Fibroblast of peridontal ligament (primary cell): ENCODE data around the gene STAG3.
"Not testable (repeated sequence)": the region's sequence is repeated elsewhere in the genome, so short reads cannot be mapped to it uniquely, and the experiment has no call there.

Experiments
- DNase-seq: peaks from one replicate; pipeline ENCODE4 v3.0.0-alpha.2; 2010; ENCODE audit errors: extremely low read depth

Gene STAG3, protein sequence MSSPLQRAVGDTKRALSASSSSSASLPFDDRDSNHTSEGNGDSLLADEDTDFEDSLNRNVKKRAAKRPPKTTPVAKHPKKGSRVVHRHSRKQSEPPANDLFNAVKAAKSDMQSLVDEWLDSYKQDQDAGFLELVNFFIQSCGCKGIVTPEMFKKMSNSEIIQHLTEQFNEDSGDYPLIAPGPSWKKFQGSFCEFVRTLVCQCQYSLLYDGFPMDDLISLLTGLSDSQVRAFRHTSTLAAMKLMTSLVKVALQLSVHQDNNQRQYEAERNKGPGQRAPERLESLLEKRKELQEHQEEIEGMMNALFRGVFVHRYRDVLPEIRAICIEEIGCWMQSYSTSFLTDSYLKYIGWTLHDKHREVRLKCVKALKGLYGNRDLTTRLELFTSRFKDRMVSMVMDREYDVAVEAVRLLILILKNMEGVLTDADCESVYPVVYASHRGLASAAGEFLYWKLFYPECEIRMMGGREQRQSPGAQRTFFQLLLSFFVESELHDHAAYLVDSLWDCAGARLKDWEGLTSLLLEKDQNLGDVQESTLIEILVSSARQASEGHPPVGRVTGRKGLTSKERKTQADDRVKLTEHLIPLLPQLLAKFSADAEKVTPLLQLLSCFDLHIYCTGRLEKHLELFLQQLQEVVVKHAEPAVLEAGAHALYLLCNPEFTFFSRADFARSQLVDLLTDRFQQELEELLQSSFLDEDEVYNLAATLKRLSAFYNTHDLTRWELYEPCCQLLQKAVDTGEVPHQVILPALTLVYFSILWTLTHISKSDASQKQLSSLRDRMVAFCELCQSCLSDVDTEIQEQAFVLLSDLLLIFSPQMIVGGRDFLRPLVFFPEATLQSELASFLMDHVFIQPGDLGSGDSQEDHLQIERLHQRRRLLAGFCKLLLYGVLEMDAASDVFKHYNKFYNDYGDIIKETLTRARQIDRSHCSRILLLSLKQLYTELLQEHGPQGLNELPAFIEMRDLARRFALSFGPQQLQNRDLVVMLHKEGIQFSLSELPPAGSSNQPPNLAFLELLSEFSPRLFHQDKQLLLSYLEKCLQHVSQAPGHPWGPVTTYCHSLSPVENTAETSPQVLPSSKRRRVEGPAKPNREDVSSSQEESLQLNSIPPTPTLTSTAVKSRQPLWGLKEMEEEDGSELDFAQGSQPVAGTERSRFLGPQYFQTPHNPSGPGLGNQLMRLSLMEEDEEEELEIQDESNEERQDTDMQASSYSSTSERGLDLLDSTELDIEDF

GRCh38 chr7:100177045-100178001 is at the start of gene STAG3, which contains the start of gene GPC2:
Gene STAG3 (plus strand): TSS chr7:100177918. CDS start chr7:100180557, 2,639 bp downstream.
Gene GPC2 (minus strand): TSS chr7:100177381. CDS start chr7:100177199, 182 bp downstream.
- peak; percentile 95 for DNase-seq

- no peak for DNase-seq
These were observed 49.1 kb upstream of the STAG3 start for GRCh38 chr7:100128637-100128963.

GRCh38 chr7:100130220-100130607 is 47.5 kb upstream of the STAG3 start:
- not testable (repeated sequence) for DNase-seq

DNA sequence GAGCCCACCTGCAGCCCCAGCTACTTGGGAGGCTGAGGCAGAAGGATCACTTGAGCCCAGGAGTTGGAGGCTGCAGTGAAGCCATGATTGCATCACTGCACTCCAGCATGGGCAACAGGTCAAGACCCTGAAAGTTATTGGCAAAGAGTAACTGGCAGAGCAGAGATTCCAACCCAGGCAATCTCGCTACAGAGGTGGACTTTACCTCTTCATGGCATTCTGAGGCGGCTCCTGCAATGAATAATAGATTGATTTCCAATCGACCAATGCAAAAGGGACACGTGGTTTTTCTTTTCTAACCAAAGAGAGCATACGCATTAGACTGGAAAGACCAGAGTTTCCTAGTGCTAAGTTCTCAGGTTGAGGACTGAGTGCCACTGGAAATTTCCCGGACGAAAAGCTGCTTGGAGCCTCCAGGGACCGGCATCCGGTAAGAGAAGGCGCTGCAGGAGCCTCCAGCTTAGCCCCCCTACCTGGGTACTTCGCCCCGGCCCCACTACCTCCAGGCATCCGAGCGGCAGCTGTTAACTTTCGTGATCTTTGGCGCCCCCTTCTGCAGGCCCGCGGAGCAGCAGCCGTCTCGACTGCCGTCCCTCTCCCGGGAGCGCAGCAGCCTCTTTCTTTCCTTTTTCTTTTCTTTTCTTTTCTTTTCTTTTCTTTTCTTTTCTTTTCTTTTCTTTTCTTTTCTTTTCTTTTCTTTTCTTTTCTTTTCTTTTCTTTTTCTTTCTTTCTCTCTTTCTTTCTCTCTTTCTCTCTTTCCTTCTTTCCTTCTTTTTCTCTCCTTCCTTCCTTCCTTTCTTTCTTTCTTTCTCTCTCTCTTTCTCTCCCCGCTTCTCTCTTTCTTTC is 46.9 kb upstream of the STAG3 start:
- peak; percentile 41 for DNase-seq

DNA sequence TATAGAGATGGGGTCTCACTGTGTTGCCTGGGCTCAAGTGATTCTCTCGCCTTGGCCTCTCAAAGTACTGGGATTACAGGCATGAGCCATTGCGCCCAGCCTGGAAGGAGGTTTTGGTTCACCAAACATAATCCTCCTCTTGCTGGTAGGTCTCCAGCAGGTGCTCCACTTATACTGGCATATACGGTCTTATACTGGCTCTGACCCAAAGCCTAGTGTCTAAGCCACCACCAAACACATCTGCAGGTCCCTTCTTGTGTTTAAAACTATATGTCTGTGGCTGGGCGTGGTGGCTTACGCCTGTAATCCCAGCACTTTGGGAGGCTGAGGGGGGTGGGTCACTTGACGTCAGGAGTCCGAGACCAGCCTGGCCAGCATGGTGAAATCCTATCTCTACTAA is 45.6 kb upstream of the STAG3 start:
- DNase-seq: no peak

DNA sequence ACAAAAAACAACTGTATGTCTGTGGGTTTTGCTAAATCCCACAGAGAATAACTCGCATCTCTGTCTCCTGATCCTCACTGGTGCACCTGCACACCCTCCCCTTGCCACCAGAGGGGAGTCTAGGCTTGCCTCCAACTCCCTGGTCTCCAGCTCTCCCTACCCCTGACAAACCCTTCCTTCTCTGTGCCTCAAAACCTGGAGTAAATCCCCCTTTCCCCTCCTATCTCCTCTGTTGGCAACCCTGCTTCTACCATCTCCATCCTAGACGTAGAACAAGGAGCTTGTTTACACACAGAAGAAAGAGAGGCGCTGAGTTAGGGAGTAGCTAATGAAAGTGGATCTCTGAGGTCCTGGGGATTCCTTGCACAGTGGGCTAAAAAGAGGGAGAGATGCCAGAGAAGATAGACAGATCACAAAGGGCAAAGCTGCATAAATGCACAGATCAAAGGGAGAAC is 45.0 kb upstream of the STAG3 start:
- DNase-seq: peak; percentile 61

- DNase-seq: no peak
These were observed 39.6 kb upstream of the STAG3 start for GRCh38 chr7:100137851-100138760.

DNA sequence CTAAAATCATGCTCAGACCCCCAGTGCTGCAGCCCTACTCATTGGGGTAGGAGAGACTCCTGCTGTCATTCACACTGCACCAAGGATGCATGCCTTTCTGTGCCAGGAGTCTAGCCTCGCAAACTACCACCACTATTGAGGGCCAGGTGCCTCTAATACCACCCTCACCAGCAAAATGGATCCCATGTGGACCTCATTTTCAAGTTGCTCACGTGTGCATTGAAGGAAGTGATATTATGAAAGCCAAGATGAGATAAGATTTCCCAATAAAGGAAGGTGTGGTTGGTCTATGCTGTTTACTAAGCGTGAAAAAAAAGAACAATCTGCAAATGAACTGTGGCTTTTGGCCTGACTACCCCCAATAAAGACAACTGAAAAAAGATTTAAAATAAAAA is 36.2 kb upstream of the STAG3 start:
- DNase-seq: no peak

DNA sequence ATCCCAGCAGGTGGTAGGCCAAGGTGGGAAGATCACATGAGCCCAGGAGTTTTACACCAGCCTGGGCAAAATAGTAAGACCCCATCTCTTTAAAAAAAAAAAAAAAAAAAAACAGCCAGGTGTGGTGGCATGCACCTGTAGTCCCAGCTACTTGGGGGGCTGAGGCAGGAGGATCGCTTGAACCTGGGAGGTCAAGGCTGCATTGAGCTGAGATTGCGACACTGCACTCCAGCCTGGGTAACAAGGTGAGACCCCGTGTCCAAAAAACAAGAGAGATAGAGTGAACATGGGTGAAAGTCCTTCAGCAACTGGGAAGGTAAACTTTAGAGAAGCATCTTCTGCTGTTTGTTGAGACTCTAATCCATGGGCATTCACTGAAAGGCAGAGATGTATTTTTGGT is 35.3 kb upstream of the STAG3 start:
- no peak for DNase-seq

DNA sequence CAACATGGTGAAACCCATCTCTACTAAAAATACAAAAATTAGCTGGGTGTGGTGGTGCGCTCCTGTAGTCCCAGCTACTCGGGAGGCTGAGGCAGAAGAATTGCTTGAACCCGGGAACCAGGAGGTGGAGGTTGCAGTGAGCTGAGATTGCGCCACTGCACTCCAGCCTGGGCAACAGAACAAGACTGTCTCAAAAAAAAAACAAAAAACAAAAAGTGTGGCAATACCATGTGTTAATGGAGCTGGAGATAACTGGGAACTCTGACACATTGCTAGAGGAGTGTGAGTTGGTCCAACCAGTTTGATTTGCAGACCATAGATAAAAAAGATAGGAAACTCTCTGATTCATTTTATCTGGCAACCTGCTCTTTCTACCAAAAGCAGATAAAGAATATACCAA is 31.4 kb upstream of the STAG3 start:
- not testable (repeated sequence) for DNase-seq

- no peak for DNase-seq
These were observed 30.4 kb upstream of the STAG3 start for GRCh38 chr7:100147278-100147677.

- DNase-seq: no peak
These were observed 29.5 kb upstream of the STAG3 start for GRCh38 chr7:100148225-100148558.

- peak; percentile 99 for DNase-seq
These were observed 29.0 kb upstream of the STAG3 start, which contains the start of gene LAMTOR4 for GRCh38 chr7:100148559-100149328. Gene LAMTOR4 (plus strand): TSS chr7:100148918. CDS start chr7:100148973, 55 bp downstream.

DNA sequence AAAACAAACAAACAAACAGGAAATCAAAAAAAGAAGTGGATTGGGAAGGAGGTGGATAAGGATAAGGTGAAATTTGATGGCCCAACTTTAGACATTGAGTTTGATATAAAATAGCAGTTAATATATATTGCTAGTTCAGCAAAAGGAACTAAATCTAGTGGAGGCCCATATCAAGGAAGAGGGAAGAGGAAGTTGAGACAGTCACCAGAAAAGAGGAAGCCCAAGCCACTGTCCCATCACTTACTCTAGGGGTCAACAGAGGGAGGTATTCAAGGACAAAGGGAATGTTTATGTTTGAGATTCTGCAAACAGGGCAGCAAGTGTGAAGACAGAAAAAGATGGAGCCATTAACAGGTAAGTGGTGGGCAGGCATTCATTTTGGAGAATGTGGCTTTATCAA is 25.3 kb upstream of the STAG3 start:
- no peak for DNase-seq

DNA sequence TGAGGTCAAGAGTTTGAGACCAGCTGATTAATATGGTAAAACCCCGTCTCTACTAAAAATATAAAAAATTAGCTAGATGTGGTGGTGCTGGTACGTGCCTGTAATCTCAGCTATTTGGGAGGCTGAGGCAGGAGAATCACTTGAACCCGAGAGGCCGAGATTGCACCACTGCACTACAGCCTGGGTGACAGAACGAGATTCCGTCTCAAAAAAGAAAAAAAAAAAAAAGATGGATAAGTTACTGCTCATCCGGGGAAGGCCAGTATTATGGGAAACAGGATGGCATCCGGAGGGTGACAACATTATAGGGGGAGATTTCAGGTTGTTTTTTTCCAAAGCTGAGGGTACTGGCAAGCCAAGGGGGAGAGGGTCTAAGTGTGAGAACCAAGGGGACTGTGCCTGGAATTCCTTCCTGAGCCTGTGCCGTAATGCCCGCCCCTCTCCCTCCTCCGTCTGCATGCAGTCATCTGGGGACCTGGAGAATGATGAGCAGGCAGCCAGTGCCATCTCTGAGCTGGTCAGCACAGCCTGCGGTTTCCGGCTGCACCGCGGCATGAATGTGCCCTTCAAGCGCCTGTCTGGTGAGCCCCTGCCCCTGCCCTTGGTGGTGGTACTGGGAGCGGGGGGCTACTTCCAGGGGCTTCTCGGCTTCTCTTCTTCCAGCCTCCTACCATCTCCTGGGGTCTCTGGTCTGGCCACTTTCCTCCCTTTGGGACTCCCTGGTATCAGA is 24.6 kb upstream of the STAG3 start:
- DNase-seq: no peak

- no peak for DNase-seq
These were observed 23.8 kb upstream of the STAG3 start for GRCh38 chr7:100153708-100154535.
